Esophagus muscularis mucosa (tissue), 2 donors: ENCODE results near the gene PCDH1.

Source experiments
- POLR2A ChIP-seq: fragments of 450-650 bp; IDR thresholded peaks from one replicate; pipeline ENCODE4 v1.6.1; 2017; ENCODE audit warnings: antibody characterized with exemption, moderate library complexity, mild to moderate bottlenecking, low read depth
- POLR2AphosphoS5 ChIP-seq, 2 donors: sonication (generic); formaldehyde crosslinking; IDR thresholded peaks; one replicate each; pipeline ENCODE4 v1.6.1; 2017; ENCODE audit warnings: antibody characterized with exemption in 2 of 2

DNA sequence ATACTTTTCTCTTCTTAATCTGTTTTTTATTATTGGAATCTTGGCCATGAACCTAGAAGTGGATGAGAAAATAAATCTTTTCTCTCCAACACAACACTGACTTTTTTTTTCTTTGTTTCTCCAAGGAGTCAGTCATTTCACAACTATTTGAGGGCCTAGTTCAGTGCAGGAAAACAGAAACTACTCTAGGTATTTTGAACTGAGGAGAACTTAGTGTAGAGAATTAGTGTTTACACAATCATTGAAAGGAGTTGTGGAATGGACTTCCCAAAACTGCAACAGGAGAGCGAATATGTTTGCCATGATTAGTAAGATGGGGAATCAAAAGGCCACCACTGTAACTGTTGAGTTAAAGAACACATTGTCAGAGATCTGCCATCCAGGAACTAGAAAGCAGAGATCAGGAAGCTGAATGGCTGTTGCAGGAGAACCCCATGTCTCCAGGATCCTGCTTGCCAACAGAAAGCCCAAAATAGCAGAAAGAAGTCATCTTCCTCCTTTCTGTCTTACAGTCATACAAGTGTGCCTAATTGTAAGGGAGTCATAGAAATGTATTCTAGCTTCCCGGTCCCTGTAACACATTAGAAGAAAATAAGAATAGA is 20.3 kb upstream of the PCDH1 start:
- no peak for TF ChIP-seq POLR2A
- no peak for TF ChIP-seq POLR2AphosphoS5 (IDR thresholded peaks at IDR 0.05)
